Pancreas (tissue), 10 donors: ENCODE measurements around the gene EHD1. TPM values are rescaled to one million over a fixed set of nuclear protein-coding genes. Genes with fewer than 3 reads are reported as not detected.

Experiments
- ATAC-seq, 4 donors: fragments of 200-7000 bp; cut with Tn5 transposase; one replicate each; pipeline versions ENCODE4 v1.8.0 to v1.9.1; 2020; ENCODE audit warnings: mild to moderate bottlenecking in 4 of 4, moderate library complexity in 4 of 4
- DNase-seq, 6 donors: peaks; one replicate each; pipeline ENCODE4 v3.0.0-alpha.2; 2020
- FAIRE-seq: peaks from 2 replicates; lab custom pipeline; 2012; peaks lifted over from hg19 to GRCh38; lab: Jason Lieb, UNC
- H3K27ac ChIP-seq, 4 donors: fragments of 200-600 bp; sonication (generic); 1 replicate in 3 of 4; 2 replicates in 1 of 4; pipeline versions ENCODE4 v1.5.0 to v1.8.0; 2020
- H3K27me3 ChIP-seq, 4 donors: fragments of 200-600 bp; one replicate each; pipeline ENCODE4 v1.8.0; 2021
- H3K36me3 ChIP-seq, 3 donors: fragments of 200-600 bp; sonication (generic) in 1 of 3; one replicate each; pipeline versions ENCODE4 v1.5.0 to v1.8.0; 2020 to 2021
- H3K4me1 ChIP-seq, 3 donors: fragments of 200-600 bp; one replicate each; pipeline ENCODE4 v1.8.0; 2021
- H3K4me3 ChIP-seq, 4 donors: fragments of 200-600 bp; sonication (generic) in 2 of 4; one replicate each; pipeline versions ENCODE4 v1.5.0 to v1.8.0; 2020 to 2021
- H3K9me3 ChIP-seq, 4 donors: fragments of 200-600 bp; one replicate each; pipeline ENCODE4 v1.8.0; 2021
- WGBS, 2 donors: extraction: QIAGEN DNeasy Blood & Tissue Kit; methylation state at CpG; one replicate each; pipeline ENCODE4 v1.1.7; 2013; 5-methylcytosine and 5-hydroxymethylcytosine counted together
- intact Hi-C, 3 donors: fragments of 100-400 bp; cut with DNase I; formaldehyde crosslinking; loops; one replicate each; pipeline versions ENCODE4 v1.11.1 to v1.14.2; 2022
- polyA plus RNA-seq, 2 donors: library from polyadenylated mRNA; stranded (reverse); fragments of 200-250 nt; gene quantifications; one replicate each; pipeline ENCODE4 v1.2.3, GENCODE V29; 2013
- total RNA-seq, 6 donors: library from RNA; stranded (reverse); fragmentation: NEBNext Ultra II Directional in 4 of 6; extraction: Animal tissue kit (Norgen Biotek cat#: 25700) in 4 of 6; gene quantifications; one replicate each; pipeline versions ENCODE4 v1.2.1 to v1.2.4, GENCODE V29; 2021 to 2023
- TF ChIP-seq, protein P1 (sequence below), 4 donors: fragments of 200-600 bp; sonication (generic) in 3 of 4; IDR thresholded peaks; one replicate each; pipeline versions ENCODE4 v1.5.0 to v1.8.0; 2021; ENCODE audit warnings: antibody characterized with exemption in 4 of 4
- donor health status: healthy with polysubstance abuse.
- donor health status: DM: no; HTN: no; CAD: no; lungs with moderate emphysema.
- donor health status: DM: no; HTN: no; CAD: no.
- donor health status: control.
- donor health status: control.
- donor health status: Bipolar disorder and iron deficiency.
- donor health status: DM: yes; HTN: yes; CAD: no.
- donor health status: DM: no; HTN: no; CAD: no.
- donor health status: DM: no; HTN: no; CAD: no.
- donor health status: DM: yes; HTN: yes; CAD: no.

The EHD1 gene
- total RNA-seq = 10 to 100 TPM; 13.8 to 22.1 (median 17.9) TPM
- 10 to 100 TPM; 10.1 to 10.6 TPM for polyA plus RNA-seq

- 0 to 1% methylated on average over 50 to 75 of the region's 75 CpGs for WGBS, 2 donors
- no peaks in the 10 kb centered on the region for H3K36me3 ChIP-seq
- H3K9me3 ChIP-seq = no peaks in the 10 kb centered on the region
- peak within 1 kb of the TSS; percentile 65 to 97 (median 81) for H3K4me3 ChIP-seq
- intact Hi-C loops = no loop called here
- no peaks in the 10 kb centered on the region for H3K27me3 ChIP-seq
- FAIRE-seq (no peak), ATAC-seq (peak; percentile 90 to 95 (median 93)), DNase-seq (peak; percentile 98 to 100 (median 99))
- TF ChIP-seq, protein P1, sequence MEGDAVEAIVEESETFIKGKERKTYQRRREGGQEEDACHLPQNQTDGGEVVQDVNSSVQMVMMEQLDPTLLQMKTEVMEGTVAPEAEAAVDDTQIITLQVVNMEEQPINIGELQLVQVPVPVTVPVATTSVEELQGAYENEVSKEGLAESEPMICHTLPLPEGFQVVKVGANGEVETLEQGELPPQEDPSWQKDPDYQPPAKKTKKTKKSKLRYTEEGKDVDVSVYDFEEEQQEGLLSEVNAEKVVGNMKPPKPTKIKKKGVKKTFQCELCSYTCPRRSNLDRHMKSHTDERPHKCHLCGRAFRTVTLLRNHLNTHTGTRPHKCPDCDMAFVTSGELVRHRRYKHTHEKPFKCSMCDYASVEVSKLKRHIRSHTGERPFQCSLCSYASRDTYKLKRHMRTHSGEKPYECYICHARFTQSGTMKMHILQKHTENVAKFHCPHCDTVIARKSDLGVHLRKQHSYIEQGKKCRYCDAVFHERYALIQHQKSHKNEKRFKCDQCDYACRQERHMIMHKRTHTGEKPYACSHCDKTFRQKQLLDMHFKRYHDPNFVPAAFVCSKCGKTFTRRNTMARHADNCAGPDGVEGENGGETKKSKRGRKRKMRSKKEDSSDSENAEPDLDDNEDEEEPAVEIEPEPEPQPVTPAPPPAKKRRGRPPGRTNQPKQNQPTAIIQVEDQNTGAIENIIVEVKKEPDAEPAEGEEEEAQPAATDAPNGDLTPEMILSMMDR (IDR thresholded peaks at IDR 0.05) = peak in 2 of 4 donors; percentile 20 to 31
- peaks cover 4 to 22% (median 18%) of the 10 kb centered on the region in 3 donors for H3K4me1 ChIP-seq
- peak within 1 kb of the TSS; percentile 76 to 91 (median 83) for H3K27ac ChIP-seq
Observed at GRCh38 chr11:64878494-64879243, at the start of gene EHD1. TSS of gene EHD1 (minus strand) at chr11:64878621. CDS start at chr11:64878464, 157 bp downstream.

DNA sequence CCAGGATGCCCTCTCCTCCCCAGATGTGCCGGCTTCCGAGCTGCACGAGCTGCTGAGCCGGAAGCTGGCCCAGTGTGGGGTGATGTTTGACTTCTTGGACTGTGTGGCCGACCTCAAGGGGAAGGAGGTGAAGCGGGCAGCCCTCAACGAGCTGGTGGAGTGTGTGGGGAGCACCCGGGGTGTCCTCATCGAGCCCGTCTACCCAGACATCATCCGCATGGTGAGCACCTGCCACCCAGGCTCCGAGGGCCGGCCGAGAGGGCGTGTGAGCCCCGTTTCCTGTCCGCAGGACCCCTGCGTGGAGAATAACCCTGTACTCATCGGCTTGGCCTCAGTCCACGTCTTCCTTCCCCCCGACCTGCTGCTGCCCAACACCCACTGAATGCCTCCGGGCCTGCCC, 48.3 kb upstream of the EHD1 start:
- no peak for FAIRE-seq
- intact Hi-C loops = no loop called here
- peaks cover 2 to 16% (median 2%) of the 10 kb centered on the region in 3 donors for H3K36me3 ChIP-seq
- no peaks in the 10 kb centered on the region for H3K27me3 ChIP-seq
- TF ChIP-seq, protein P1 (IDR thresholded peaks at IDR 0.05) = no peak
- no peak overlapping the region for H3K27ac ChIP-seq
- no peak overlapping the region for H3K4me3 ChIP-seq
- no peaks in the 10 kb centered on the region for H3K9me3 ChIP-seq
- H3K4me1 ChIP-seq = peaks cover 0 to 4% (median 0%) of the 10 kb centered on the region in 3 donors
- WGBS, 2 donors = 84 to 90% methylated on average over 22 of the region's 22 CpGs
- ATAC-seq = no peak
- DNase-seq = peak in 3 of 6 donors; percentile 10 to 66 (median 42)

DNA sequence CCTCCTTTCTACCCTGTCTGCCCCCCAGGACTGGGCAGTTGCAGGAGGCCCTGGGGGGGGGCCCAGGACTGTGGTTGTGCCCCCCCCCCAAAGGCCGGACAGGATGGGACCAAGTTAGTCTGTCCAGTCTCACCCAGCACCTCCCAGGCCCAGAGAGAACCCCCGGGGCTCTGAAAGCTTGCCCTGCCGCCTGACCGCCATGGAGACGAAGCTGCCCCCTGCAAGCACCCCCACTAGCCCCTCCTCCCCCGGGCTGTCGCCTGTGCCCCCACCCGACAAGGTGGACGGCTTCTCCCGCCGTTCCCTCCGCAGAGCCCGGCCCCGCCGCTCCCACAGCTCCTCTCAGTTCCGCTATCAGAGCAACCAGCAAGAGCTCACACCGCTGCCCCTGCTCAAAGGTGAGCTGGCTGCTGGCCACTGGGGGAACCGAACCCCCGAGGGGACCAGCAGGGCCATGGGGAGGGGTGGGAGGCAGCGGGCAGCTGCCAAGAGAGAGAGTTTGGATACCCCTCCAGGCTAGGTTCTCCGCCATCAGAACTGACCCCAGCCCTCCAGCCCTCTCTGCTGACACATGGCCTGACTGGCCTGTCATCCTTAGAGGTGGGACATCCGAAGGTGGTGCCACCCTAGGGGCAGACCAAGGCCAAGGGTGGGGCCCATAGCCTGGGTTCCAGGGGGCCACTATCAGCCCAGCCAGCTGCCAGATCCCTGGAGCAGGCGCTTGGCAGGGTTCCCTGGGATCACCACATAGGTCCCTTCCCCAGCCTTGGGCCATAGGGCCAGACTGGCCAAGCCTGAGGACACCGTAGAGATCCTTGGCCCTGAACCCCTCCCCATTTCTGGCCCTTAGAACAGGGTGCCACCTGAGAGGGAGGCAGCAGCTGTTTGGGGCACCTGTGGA, 47.4 kb upstream of the EHD1 start:
- Histone ChIP-seq H3K4me3 (peak overlapping the region; percentile 55 to 100 (median 94)), H3K36me3 (peaks cover 0 to 8% (median 0%) of the 10 kb centered on the region in 3 donors), H3K27ac (no peak overlapping the region), H3K9me3 (no peaks in the 10 kb centered on the region), H3K4me1 (peaks cover 0 to 4% (median 0%) of the 10 kb centered on the region in 3 donors), H3K27me3 (no peaks in the 10 kb centered on the region)
- WGBS, 2 donors = 31 to 45% methylated on average over 20 to 24 of the region's 24 CpGs
- TF ChIP-seq, protein P1 (IDR thresholded peaks at IDR 0.05) = no peak
- FAIRE-seq (no peak), DNase-seq (peak in 3 of 6 donors; percentile 40 to 85 (median 71)), ATAC-seq (no peak)
- intact Hi-C loops = no loop called here

GRCh38 chr11:64924910-64925284, 46.5 kb upstream of the EHD1 start:
- Histone ChIP-seq H3K36me3 (no peaks in the 10 kb centered on the region), H3K9me3 (no peaks in the 10 kb centered on the region), H3K27ac (peak overlapping the region; percentile 78 to 95 (median 81)), H3K4me1 (peaks cover 0 to 4% (median 0%) of the 10 kb centered on the region in 3 donors), H3K27me3 (no peaks in the 10 kb centered on the region), H3K4me3 (peak overlapping the region; percentile 55 to 100 (median 94))
- FAIRE-seq = no peak
- intact Hi-C loops = no loop called here
- TF ChIP-seq, protein P1 (IDR thresholded peaks at IDR 0.05) = no peak
- 0% methylated on average over 24 of the region's 24 CpGs for WGBS, 2 donors
- ATAC-seq = peak in 3 of 4 donors; percentile 6 to 22 (median 8)
- DNase-seq = peak in 2 of 6 donors; percentile 36 to 52
